Left hindlimb (tissue), 1 donor: ENCODE data around the gene SLAMF9.

ENCODE experiments used
- DNase-seq: peaks from one replicate; pipeline ENCODE4 v3.0.0-alpha.2; 2018

SLAMF9 gene

GRCh38 chr1:159932296-159933285 lies 21.4 kb downstream of the SLAMF9 start:
- DNase-seq: no peak

- no peak for DNase-seq
Measured at GRCh38 chr1:159931795-159932173, 22.3 kb downstream of the SLAMF9 start.

DNA sequence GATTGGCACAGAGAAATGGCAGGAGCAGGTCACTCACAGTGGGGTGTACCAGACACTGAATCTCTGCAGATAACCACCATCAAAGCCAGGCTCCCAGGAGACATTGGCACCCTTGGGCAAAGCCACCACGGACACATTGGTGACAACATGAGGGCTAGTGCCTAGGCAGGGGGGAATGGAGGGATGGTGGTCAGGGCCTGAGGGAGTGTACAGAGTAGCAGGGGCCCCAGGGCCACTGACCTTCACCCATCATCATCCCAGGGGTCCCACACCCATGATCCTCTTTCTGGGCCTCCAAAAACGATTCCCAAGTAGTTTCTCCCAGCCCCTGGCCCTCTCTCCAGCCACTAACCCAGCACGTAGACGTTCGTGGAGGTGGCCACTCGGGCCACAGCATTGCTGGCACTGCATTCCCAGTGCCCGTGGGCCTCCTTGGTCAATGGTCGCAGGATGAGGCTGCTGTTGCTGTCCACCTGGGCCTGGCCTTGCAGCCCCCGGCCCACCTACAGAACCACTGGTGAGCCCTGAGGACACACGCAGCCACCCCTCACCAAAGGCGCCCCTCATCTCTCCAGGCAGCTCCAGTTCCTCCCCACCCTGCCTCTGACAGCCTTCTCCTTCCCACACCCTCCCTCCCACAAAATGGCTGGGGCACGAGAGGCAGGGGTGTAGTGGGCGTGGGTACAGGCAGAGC lies 22.8 kb downstream of the SLAMF9 start:
- DNase-seq: no peak

- DNase-seq: no peak
Measured at GRCh38 chr1:159930634-159931033, 23.4 kb downstream of the SLAMF9 start.

GRCh38 chr1:159930216-159930615 lies 23.8 kb downstream of the SLAMF9 start:
- no peak for DNase-seq

DNA sequence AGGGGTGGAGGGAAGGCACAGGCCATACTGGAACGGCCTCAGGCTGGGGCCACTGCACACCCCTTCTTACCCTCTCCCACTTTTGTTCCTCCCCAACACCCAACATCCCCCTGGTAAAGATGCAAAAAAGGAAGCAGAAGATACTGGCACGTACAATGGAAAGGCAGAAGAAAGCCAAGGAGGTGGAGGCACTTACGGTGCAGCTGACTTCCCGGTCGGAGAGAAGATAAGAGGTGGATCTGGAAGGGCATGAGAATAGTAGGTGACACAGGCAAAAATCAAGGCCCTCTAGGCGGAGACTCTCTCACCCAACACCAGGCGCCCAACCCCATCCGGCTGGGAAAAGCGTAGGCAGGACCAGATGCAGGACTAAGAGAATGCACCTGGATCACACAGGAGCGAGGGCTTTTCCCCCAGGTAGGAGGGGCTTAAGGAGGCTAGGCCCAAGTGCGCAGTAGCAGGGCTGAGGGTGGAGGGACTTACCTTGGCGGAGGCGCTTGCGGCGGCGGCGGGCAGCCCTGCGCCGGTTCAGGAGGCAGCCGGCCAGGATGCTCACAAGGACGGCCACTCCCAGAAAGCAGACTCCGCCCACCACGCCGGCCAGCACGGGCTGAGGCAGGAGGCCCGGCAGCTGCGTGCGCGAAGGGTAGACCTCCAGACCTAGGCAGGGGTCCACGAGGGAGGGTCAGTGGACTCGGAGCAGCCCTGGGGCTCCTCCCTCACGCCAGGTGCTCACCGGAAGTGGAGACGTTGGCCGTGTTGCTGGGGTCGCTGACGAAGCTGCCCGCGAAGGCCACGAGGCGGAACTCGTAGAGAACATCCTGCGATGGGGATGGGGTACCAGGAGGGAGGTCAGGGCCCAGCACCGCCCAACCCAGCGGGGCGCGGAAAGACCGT lies 24.6 kb downstream of the SLAMF9 start:
- no peak for DNase-seq

DNA sequence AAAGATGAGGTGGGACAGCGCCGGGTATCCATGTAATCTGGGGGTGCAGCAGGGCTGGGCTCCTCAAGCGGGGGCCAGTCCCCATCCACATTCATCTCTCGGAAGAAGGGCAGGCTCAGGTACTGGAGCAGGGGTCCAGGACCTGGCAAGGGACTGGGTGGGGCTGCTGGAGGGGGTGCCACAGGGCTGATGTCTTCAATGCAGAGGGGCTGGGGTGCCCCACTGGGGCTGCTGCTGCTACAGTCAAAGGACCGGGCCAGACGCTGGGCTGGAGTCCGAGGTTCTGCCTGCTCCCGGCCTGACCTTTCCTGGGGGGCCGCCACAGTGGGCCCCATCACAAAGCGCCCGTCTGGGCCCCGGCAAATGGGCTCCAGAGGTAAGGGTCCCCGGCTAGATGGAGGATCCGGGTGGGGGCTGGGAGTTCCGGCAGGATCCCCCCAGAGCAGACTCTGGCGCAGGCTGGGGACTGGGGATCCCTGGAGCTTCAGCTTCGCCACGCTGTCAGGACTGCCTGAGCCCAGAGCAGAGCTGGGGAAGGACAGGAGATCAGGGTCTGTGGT lies 25.5 kb downstream of the SLAMF9 start:
- no peak for DNase-seq

DNA sequence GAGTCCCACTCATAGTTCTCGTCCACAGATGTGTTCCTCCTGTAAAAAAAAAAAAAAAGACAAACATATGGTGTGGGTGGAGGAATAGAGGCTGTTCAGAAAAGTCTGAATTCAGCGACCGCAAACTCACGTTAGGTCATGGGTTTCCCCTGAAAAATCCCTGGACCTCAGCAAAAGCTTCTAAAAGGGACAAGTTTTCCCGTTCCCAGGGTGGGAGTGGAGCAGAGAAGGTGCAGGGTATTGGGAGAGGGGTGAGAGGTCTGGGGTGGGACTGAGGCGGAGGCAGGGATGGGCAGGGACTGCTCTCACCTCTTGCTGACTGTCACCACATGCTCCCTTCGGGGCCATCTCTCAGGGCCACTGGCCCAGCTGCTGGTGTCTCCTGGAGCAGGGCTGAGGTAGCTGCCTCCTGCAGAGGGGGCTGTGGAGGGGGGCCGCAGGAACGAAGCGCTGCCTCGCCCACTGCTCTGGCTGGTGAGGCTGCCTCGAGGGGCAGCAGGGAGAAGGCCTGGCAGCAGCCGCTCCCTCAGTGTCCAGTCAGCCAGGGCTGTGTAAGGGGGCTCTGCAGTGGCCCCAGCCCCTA lies 26.1 kb downstream of the SLAMF9 start:
- no peak for DNase-seq

GRCh38 chr1:159927211-159927848 lies 26.7 kb downstream of the SLAMF9 start:
- no peak for DNase-seq

DNA sequence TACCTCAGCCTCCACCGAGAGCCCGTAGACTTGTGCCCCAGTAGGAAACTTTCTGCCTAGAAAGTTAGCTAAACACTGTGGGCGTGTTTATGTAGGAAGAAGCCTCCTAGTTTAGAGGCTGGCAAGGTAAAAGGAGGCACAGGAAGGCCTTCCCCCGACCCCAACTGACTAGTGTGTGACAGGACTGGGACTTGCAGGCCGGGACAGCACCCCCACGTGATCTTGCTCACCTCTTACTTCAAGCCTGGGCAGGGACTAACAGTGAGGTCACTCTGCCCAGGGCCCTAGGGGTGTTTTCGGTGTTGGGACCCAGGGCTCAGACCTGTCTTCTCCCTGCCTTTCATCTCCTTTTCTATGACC lies 28.3 kb downstream of the SLAMF9 start:
- DNase-seq: no peak

DNA sequence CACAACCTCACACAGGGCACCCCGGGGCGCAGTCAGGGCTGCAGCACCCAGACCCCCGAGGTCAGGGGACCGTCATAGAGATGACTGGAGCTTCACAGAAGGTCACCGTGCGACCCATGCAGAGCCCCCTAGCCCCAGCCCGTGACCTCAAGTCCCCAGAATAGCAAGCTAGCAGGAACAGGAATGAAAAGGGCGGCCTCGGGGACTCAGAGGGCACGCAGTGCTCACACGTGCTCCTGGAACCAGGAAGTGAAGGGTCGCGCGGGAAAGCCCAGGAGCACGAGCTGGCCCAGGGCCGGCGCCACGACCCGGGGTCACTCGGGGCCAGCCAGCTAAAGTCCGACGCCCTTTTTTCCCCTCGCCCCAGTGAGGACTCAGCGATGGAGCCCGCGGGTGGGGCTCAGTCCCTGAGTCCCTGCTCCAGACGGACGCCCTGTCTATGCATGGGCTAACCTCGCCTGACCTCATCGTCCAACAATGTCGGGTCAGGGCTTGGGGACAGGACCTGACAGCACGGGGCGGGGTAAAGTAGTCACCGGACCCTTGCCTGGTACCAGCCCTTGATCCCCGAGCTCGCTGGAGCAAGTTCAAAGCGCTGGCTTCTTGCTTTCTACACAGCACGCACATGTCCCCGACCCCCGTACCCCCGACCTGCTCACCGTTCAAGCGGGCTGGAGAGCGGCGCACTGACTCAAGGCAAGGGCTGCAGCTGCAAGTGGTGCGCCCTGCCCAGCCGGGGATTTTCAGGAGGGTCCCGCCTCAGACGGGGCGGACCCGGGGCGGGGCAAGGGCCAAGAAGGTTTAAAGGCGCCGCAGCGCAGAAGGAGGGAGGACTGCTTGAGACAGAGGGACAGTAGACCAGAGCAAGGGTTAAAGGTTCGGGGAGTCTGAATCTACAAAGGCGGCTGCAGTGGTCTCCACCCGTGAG lies 29.0 kb downstream of the SLAMF9 start, which contains the start of gene TAGLN2:
Gene TAGLN2 (minus strand): TSS at position 717 of the 928 bp plus-strand sequence. CDS start 4,998 bp downstream, outside the sequence.
- peak; percentile 95 for DNase-seq

- DNase-seq: peak; percentile 91
Measured at GRCh38 chr1:159924025-159924790, 29.8 kb downstream of the SLAMF9 start.

DNA sequence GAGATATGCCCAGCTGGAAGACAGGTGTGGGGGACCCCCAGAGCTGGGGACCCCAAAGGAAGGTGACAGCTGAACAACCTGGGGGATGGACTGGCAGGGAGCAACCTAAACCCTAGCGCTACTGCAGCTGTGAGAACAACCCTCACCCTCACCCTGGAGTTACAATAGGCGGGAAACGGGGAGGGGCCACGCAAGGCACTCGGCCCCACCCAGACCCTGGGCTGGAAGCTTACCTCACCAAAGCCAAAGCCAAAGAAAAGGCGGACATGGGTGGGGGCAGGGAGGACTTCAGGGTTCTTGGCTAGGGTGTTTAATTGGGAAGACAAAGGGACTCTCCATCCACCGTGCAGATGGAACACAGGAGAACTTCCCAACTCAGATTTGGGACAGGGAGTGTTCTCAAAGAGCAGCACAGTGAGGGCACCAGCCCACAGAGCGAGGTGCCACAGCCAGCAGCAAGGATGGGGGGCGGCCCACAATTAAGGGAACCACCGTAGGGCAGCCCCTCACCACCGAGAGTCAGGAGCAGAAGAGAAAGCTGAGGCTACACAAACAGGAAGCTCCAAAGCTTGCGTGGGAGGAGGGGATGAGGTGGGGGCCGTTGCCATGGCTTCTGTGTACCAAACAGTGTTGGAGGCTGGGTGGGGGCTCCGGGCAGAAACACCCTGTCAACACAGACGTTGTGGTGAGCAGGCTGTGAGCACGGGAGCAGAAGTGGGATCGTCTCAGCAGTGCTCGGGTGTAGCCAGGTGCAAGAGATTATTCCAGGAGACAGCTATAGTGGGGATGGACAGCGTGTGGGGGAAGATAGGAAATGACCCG lies 30.6 kb downstream of the SLAMF9 start:
- DNase-seq: peak; percentile 89

- DNase-seq: peak; percentile 83
Measured at GRCh38 chr1:159922511-159923202, 31.4 kb downstream of the SLAMF9 start.

- DNase-seq: no peak
Measured at GRCh38 chr1:159921700-159922504, 32.1 kb downstream of the SLAMF9 start.

- DNase-seq: no peak
Measured at GRCh38 chr1:159921251-159921650, 32.8 kb downstream of the SLAMF9 start.

DNA sequence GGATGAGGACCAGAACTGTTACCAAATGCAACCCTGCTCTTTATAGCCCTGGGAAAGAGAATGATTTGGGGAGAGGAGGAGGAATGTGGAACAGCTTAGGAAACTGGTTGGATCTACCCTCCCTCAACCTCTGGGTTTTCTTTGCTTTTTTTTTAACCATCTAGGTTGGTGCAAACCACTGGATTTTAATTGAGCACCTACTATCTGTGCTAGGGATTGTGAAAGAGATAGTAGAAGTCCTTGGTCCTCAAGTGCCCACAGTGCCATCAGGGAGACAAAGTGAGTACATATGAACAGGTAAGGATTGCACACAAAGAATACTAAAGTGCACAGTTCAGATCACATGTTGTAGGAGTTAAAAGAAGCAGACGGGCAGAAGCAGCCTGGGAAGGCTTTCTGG lies 33.4 kb downstream of the SLAMF9 start:
- DNase-seq: no peak
